GM19397 (cell line): ENCODE data around the gene LAMB4.

Source experiments
- ATAC-seq: cut with Tn5 transposase; IDR thresholded peaks from one replicate; pipeline ENCODE4 v1.9.1; 2021; ENCODE audit warnings: mild to moderate bottlenecking, moderate library complexity; ENCODE audit not compliant: unreplicated experiment

Gene LAMB4

DNA sequence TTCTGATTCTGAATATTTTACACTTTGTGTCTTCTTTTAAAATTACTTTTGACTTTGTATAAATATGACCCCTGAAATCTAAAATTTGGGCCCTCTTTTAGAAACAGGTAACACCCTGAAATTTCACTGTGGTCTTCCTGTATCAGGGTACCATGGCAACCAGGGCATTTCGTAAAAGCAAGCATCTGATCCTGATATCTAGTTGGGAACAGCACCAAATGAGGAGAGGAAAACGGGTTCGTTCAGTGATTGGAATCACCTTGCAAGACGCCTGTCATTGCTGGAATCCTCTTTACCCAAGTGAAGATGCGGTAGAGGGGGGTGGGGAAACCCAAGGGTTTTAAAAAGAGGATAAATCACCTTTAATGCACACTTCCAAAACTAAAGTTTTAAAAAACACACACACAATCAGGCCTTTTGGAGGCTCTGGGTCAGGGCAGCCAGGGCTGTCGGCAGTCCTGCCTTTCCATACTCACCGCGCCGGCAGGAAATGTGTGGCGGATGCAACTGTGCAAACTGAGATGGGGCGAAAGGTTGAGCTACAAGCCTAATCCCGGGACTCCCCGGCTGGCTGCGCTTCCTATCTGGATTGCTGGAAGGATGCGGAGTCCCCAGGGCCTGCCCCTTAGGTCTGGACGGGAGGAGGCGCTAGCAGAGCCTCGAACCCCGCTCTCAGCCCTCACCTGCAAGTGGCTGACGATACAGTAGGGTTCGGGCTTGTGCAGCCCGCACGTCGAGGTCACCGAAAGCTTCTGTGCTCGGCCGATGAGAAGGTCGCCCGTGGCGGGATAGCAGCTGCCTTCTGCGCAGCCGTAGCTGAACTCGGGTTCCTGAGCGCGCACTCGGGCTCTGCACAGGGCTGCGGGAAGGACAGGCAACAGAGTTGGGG is 129.0 kb downstream of the LAMB4 start:
- ATAC-seq, result no peak

GRCh38 chr7:107999779-108000560 is 130.2 kb downstream of the LAMB4 start:
- ATAC-seq, result no peak

GRCh38 chr7:107998660-107999480 is 131.3 kb downstream of the LAMB4 start:
- ATAC-seq, result no peak

- ATAC-seq, result no peak
Observed at GRCh38 chr7:107998150-107998549, 132.0 kb downstream of the LAMB4 start.

DNA sequence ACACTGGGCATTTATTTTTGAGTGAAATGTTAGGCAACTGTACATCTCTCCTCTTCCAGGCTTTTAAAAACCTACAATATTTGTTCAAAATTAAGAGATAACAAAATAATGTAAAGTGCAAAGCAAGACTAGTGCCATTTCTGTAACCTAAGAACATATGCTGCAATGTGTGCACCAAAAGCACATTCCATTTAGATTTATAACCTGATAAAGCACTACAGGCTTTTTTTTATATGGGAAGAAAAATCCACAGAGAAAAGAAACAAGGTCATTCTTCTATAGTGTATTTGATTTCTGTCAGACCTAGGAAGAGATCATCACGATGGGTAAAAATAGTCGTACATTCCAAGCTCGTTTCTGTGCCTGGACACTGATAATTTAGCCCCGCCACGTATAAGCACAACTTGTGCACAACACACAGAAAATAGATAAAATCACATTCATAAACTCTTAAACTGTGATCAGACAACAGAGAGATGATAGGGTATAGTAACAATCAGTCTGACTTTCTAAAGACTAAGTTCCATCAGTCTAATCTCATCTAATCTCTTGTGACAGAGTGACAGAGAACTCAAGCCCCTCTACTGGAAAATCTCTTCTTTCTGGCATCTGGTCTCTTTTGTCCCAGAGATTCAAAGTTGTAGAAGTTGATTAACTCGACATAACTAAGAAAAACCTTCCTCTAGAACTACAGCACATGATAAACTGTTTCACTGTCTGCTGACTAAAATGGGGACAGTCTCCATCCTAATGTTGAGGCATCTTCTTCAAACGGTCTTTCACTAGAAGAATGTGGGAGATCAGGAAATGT is 133.9 kb downstream of the LAMB4 start:
- no peak for ATAC-seq

DNA sequence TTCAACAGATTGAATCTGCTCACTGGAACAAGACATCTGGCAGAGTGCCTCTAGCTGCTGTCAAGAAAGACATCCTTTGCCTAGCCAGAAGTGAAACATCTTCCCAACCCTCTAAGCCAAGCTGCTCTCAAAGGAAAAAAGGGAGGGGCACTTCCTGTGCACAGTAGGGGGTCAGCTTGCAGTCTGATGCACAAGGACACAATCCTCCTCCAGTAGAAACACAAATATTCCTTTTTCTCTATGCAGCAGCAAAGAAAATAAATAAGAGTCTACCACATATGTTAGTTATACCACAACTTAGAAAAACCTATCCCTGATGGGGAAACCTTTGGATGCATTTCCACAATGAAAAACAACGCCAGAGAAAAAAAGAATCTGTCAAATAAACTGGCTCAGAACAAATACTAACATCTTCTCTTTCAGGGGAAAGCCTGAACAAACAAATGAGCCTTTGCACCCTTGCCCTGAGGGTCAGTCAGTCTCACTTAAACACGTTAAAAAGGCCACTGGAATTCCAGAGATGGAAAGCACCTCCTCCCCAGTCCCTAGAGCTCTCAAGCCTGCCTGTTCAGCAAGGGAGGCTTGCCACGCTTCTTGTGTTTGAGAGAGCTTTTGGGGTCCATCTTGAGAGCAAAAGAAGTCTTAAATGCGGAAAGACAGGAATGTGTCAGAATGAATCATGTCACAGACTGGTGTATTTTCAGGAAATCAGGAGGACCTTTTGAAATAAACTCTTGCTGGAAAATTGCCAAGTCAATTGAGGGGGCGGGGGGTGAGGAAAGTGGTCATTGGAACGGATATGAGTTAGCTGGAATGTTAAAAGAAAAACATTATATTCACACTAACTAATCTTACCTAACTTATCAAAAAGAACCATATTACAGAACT is 134.7 kb downstream of the LAMB4 start:
- ATAC-seq, result no peak

DNA sequence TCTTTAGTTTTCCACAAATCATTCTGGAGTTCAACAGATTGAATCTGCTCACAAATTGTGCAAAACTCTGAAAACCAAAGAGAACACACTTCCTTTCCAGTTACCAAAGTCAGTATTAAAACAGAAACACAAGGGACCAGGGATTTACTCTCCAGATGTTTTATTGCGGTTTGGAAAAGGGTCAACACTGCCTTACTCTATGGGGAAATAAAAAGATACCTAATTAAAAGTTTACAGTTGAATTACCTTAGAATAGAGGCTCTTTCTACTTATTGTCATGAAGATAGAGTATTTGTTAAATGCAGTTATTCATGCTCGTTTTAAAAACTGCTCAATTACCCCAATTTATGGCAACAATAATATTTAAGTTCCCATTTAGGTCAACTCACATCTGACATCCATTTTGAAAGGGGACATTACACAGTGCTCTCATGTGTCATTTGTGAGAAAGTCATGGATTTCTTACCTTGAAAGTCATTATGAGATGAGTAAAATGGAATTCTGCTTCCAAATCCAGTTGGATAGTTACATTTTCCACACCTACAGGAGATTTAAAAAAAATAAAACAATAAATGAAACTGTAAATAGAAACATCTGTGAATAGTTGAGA is 135.6 kb downstream of the LAMB4 start:
- no peak for ATAC-seq

DNA sequence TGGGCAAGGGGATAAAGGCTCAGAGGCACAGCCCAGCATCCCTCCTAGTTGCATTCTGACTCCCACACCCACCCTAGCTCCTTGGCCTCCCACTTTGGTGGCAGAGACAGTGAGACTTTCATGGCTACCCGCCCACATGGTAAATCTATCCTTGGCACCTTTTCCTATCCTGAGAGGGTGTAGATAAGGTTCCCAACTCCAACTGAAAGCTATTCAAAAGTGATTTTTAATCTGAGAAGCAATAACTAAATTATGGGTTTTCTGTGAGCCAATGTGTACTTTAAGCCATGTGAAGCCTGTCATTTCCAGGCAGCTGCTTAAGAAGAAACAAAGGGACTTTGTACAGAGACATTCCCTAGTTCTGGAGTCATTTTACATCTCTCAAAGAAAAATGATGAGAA is 136.3 kb downstream of the LAMB4 start:
- ATAC-seq, result no peak

DNA sequence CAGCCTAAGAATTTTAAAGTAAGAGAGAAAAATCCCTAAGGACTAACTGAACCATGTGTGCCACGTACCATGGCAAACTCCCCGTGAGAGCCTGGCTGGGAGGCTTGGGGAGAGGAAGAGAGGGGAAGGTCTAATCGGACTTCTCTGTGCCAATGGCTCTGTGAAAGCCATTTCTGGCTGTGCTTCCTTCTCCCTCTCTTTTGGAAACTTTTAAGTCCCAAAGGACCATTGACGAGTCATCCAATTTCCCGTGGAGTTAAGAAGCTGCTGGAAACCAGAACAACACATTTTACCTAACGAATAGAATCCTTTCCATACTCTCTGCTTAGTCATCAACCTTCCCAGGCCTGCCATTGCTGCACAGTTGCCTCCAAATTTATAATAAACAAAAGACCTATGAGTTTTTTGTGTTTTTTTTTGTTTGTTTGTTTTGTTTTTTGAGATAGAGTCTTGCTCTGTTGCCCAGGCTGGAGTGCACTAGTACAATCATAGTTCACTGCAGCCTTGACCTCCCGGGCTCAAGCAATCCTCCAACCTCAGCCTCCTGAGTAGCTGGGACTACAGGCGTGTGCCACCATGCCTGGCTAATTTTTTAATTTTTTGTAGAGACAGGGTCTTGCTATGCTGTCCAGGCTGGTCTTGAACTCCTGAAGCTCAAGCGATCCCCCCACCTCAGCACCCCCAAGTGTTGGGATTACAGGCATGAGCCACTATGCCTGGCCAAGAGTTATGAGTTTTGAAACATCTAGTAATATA is 140.4 kb downstream of the LAMB4 start:
- ATAC-seq, result no peak

GRCh38 chr7:107982918-107983389 is 147.2 kb downstream of the LAMB4 start:
- no peak for ATAC-seq

DNA sequence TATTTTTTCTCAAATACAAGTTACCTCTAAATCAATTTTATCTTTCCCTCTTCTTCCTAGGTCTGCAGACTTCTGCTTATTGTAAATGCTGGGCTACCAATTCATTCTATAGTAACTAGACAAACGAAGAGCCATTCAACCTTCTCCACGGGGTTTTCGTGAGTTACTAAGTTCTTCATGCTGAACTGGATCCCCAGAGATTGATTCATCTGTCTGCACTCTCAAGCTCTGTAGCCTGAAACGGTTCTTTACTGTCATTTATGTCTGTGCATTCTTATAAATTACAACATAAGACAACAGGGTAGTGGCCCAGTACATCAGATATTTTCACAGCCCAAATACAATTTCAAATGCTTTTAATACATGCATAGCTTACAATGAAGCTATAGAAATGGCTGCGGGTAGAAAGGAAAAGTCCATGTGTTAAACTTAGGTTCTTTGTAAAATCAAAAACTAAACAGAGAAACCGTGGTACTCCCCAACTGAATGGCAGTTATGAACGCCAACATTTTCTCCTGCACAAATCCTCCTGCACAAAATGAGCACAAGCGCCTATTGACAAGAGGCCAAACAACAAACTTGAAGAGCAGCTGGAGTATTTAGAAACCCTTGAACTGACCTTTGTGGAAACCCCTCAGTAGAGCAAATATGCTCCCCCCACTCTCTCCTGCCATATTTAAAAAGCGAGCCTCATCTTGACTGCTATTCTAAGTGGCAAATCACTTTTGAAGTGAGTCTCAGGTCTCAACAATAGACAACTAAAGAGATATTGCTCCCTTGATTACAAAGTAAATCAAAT is 147.9 kb downstream of the LAMB4 start:
- ATAC-seq, result no peak

DNA sequence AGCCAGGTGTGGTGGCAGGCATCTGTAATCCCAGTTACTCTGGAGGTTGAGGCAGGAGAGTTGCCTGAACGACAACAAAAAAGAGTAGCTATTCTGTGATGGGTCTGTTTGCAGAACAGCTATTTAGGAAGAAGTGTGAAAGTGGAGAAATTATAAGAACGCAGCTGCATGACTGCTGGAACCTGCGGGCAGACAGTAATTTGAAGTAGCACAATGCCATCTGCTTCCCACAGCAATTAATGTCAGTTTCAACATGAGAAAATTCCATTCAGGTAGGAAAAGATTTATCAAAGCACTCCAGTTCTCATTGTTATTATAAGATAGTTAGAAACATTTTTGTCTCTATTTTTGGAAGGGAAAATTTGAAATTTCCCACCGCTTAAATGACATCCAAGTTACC is 148.7 kb downstream of the LAMB4 start:
- ATAC-seq, result no peak

DNA sequence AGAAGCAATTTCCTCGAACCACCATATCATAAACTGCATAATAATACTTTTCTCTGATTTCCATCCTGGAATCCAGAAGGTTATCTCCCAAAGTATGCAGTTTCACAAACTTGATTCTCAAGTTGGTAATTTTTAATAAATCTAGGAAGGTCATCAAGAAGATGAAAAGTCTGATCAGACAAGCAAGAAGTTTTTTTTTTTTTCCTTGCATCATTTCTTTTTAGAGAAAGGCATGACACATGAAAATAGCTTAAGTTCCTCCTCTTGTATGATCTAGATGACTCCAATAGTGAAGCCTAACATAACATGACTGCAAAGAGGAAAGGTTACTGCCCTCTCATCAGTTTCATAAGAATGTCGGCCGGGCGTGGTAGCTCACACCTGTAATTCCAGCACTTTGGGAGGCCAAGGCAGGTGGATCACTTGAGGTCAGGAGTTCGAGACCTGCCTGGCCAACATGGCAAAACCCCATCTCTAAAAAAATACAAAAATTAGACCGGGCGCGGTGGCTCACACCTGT is 149.4 kb downstream of the LAMB4 start:
- ATAC-seq, result no peak

DNA sequence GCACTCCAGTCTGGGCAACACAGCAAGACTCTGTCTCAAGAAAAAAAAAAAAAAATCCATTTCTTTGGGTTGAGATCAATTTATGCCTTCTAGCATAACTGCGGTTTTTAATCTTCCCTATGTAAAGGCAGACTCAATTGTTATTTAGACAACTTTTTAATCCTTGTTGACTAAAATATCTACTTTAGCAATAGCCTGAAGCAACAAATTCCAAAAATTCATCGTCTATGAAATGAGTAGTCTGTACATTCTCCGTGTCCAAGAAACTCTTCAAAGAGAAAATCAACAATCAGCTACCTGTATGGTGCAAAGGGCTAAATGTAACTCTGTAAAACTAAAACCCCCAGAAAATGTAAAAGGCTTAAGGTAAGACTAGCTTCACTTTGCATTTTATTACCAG is 150.0 kb downstream of the LAMB4 start:
- ATAC-seq, result no peak

- ATAC-seq, result no peak
Observed at GRCh38 chr7:107978815-107979408, 151.2 kb downstream of the LAMB4 start.

GRCh38 chr7:107977048-107977447 is 153.1 kb downstream of the LAMB4 start:
- ATAC-seq, result no peak

GRCh38 chr7:107976620-107977019 is 153.5 kb downstream of the LAMB4 start:
- ATAC-seq, result no peak
